WI38 (cell line): ENCODE results near the gene TTYH2.
A peak's percentile ranks its signal among the peaks of the same experiment; 100 is the strongest.

Source experiments
- H3K4me3 ChIP-seq: 2 replicates; pipeline ENCODE4 v1.5.1; 2011; ENCODE audit warnings: low read depth, mild to moderate bottlenecking, control low read depth, low read length
- CTCF ChIP-seq: IDR thresholded peaks from 2 replicates; pipeline ENCODE4 v1.5.1; 2012; ENCODE audit warnings: low read depth, mild to moderate bottlenecking, control low read depth, low read length

TTYH2 gene

GRCh38 chr17:74212913-74213791 is at the start of gene TTYH2:
Gene TTYH2 (plus strand): TSS chr17:74213571. CDS start chr17:74213588, 17 bp downstream.
- H3K4me3 ChIP-seq, result peak within 1 kb of the TSS; percentile 74
- TF ChIP-seq CTCF, result no peak; the same call in 1 of the 2 replicates

- TF ChIP-seq CTCF, result no peak
- H3K4me3 ChIP-seq, result no peak overlapping the region
Measured at GRCh38 chr17:74163836-74164235, 49.5 kb upstream of the TTYH2 start.

- TF ChIP-seq CTCF, result no peak
- no peak overlapping the region for H3K4me3 ChIP-seq
Measured at GRCh38 chr17:74164446-74165045, 48.8 kb upstream of the TTYH2 start.

- no peak for TF ChIP-seq CTCF
Measured at GRCh38 chr17:74165797-74166365, 47.5 kb upstream of the TTYH2 start.

GRCh38 chr17:74170924-74171323 is 42.4 kb upstream of the TTYH2 start:
- TF ChIP-seq CTCF, result no peak
- no peak overlapping the region for H3K4me3 ChIP-seq

More at GRCh38 chr17:74165797-74166365, 47.5 kb upstream of the TTYH2 start:
- no peak overlapping the region for H3K4me3 ChIP-seq

GRCh38 chr17:74172700-74173099 is 40.7 kb upstream of the TTYH2 start:
- no peak overlapping the region for H3K4me3 ChIP-seq
- TF ChIP-seq CTCF, result no peak
